T-helper 1 cell treated with Interleukin-12 subunit alpha and Interleukin-12 subunit beta and Interleukin-4 antibody, amounts not matched to agents 30 μg/mL and 1 μg/mL, for 36 hours (primary cell): ENCODE results near the gene OR5K2.

Experiments
- H3K27ac Mint-ChIP-seq: one replicate; pipeline ENCODE4 v1.8.0; 2021; ENCODE audit warnings: mild to moderate bottlenecking, mixed read lengths
- H3K27me3 Mint-ChIP-seq: one replicate; pipeline ENCODE4 v1.8.0; 2021; ENCODE audit warnings: low read depth, mixed read lengths
- H3K36me3 Mint-ChIP-seq: one replicate; pipeline ENCODE4 v1.8.0; 2021; ENCODE audit warnings: low read depth, mixed read lengths
- H3K4me1 Mint-ChIP-seq: one replicate; pipeline ENCODE4 v1.8.0; 2021; ENCODE audit warnings: low read depth, mixed read lengths
- H3K4me3 Mint-ChIP-seq: one replicate; pipeline ENCODE4 v1.8.0; 2021; ENCODE audit warnings: mild to moderate bottlenecking, moderate library complexity, mixed read lengths
- H3K9me3 Mint-ChIP-seq: one replicate; pipeline ENCODE4 v1.8.0; 2021; ENCODE audit warnings: mixed read lengths

Gene OR5K2

DNA sequence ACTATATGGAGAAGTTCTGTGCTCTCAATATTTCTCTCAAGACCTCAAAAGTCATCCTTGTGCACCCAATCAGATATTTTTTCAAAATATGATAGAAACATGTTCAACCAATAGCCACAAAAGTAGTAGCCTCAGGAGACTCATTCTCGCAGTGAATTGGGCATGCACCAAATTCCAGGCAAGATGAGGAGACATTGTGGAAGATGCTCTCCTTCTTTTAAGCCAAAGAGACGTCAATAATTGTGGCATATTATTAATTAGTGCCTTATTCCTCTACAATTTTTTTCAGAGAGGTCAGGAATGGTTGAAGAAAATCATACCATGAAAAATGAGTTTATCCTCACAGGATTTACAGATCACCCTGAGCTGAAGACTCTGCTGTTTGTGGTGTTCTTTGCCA lies at the start of gene OR5K2:
OR5K2 (plus strand) TSS at position 301 of the 400 bp plus-strand sequence; CDS start at position 301, 0 bp downstream.
- no peak within 1 kb of the TSS for H3K27ac Mint-ChIP-seq
- peaks cover 6% of the 10 kb centered on the region for H3K36me3 Mint-ChIP-seq
- no peaks in the 10 kb centered on the region for H3K9me3 Mint-ChIP-seq
- H3K4me3 Mint-ChIP-seq = no peak within 1 kb of the TSS
- no peaks in the 10 kb centered on the region for H3K4me1 Mint-ChIP-seq
- H3K27me3 Mint-ChIP-seq = peaks cover 22% of the 10 kb centered on the region

- H3K4me1 Mint-ChIP-seq = peaks cover 8% of the 10 kb centered on the region
- H3K36me3 Mint-ChIP-seq = peaks cover 1% of the 10 kb centered on the region
- no peak overlapping the region for H3K4me3 Mint-ChIP-seq
- no peak overlapping the region for H3K27ac Mint-ChIP-seq
- H3K9me3 Mint-ChIP-seq = no peaks in the 10 kb centered on the region
- H3K27me3 Mint-ChIP-seq = peaks cover 18% of the 10 kb centered on the region
Measured at GRCh38 chr3:98449606-98450193, 47.8 kb upstream of the OR5K2 start.

- Mint-ChIP-seq H3K4me1 (peaks cover 8% of the 10 kb centered on the region), H3K36me3 (peaks cover 1% of the 10 kb centered on the region), H3K4me3 (no peak overlapping the region), H3K27ac (no peak overlapping the region), H3K27me3 (peaks cover 17% of the 10 kb centered on the region), H3K9me3 (no peaks in the 10 kb centered on the region)
Measured at GRCh38 chr3:98450372-98450771, 47.1 kb upstream of the OR5K2 start.

DNA sequence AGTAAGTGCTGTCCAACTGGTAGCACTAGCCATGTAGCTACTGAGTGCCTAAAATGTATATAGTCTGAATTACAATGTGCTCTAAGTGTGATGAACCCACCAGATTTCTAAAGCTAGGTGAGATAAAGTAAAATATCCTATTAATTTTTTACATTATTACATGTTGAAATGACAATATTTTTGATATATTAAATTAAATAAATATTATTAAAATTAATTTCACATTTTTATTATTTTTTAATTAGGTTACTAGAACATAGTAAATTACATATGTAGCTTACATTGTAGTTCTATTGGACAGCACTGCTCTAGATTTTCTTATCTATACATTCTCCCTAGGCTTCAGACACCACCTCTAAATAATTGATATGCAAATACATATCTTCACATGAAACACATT lies 43.7 kb upstream of the OR5K2 start:
- Mint-ChIP-seq H3K27me3 (peaks cover 14% of the 10 kb centered on the region), H3K4me1 (peaks cover 3% of the 10 kb centered on the region), H3K9me3 (peaks cover 2% of the 10 kb centered on the region), H3K27ac (no peak overlapping the region), H3K36me3 (peaks cover under 1% of the 10 kb centered on the region), H3K4me3 (no peak overlapping the region)

DNA sequence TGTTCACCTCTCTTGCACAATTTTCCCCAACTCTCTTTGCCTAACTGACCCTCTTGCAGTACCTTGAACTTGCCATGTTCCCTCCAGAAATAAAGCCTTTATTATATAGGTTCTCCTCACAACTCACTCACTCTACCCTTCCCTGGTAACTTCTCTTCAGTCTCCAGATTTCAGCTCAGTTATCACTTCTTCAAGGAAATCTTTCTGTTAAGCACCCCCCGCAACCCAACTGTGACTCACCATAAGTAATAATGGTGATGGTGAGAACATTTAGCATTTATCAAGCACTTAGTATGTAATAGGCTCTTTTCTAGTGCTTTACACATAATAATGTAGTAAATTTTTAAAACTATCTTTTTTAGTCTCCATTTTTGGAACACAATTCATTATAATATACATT lies 42.6 kb upstream of the OR5K2 start:
- Mint-ChIP-seq H3K9me3 (peaks cover 5% of the 10 kb centered on the region), H3K27ac (no peak overlapping the region), H3K36me3 (peaks cover 1% of the 10 kb centered on the region), H3K4me3 (no peak overlapping the region), H3K4me1 (no peaks in the 10 kb centered on the region), H3K27me3 (peaks cover 14% of the 10 kb centered on the region)

DNA sequence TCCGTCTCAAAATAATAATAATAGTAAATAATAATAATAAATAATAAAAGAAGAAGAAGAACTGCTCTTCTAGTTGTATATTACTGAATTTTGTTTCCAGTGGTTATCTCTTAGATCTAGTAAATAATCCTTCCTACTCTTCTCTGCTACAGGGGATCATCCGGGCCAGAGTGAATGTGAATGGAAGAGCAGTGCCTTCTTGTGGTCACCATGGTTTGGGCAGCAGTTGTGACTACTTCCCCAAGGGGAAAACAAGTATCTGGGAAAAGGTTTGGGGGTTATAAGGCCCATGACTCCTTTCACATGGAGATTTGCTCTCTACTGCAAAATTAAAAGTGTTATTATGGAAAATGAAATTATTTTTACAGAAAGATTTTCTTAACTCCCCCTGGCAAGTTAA lies 39.9 kb upstream of the OR5K2 start:
- H3K27me3 Mint-ChIP-seq = peaks cover 19% of the 10 kb centered on the region
- no peak overlapping the region for H3K4me3 Mint-ChIP-seq
- H3K36me3 Mint-ChIP-seq = peaks cover 1% of the 10 kb centered on the region

DNA sequence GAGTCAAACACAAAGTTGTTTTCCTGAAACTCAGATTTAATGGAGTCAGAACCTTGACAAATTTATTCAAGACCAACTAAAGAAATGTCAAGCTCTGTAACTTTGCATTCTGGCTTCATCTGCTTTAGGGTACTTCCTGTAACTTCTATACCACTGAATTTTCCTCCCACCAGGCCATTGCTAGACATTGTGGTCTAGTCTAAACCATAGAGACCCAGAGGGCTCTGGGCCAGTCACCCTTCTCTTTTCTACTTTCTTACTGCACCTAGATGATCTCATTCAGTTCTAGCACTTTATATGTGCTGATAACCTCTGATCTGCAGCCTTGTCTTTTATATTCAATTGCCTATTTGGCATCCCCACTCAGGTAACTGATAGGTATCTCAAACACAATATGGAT lies 37.3 kb upstream of the OR5K2 start:
- Mint-ChIP-seq H3K9me3 (peaks cover 5% of the 10 kb centered on the region), H3K36me3 (peaks cover 1% of the 10 kb centered on the region), H3K27ac (no peak overlapping the region), H3K4me3 (no peak overlapping the region), H3K4me1 (no peaks in the 10 kb centered on the region), H3K27me3 (peaks cover 14% of the 10 kb centered on the region)

More for the DNA sequence above, 39.9 kb upstream of the OR5K2 start:
- H3K27ac Mint-ChIP-seq = no peak overlapping the region
- H3K4me1 Mint-ChIP-seq = no peaks in the 10 kb centered on the region
- peaks cover 5% of the 10 kb centered on the region for H3K9me3 Mint-ChIP-seq

- H3K27me3 Mint-ChIP-seq = peaks cover 11% of the 10 kb centered on the region
- H3K4me3 Mint-ChIP-seq = no peak within 1 kb of the TSS
- H3K4me1 Mint-ChIP-seq = no peaks in the 10 kb centered on the region
- peaks cover 1% of the 10 kb centered on the region for H3K36me3 Mint-ChIP-seq
- H3K27ac Mint-ChIP-seq = no peak within 1 kb of the TSS
- H3K9me3 Mint-ChIP-seq = peaks cover 7% of the 10 kb centered on the region
Measured at GRCh38 chr3:98462901-98463300, 34.6 kb upstream of the OR5K2 start, which contains the start of gene OR5K1. Gene OR5K1, plus strand, starts transcription at chr3:98463201. Its CDS starts 6,376 bp downstream, at chr3:98469577.

- H3K4me3 Mint-ChIP-seq = no peak overlapping the region
- H3K9me3 Mint-ChIP-seq = peaks cover 48% of the 10 kb centered on the region
- peaks cover 6% of the 10 kb centered on the region for H3K36me3 Mint-ChIP-seq
- peaks cover 24% of the 10 kb centered on the region for H3K27me3 Mint-ChIP-seq
- H3K27ac Mint-ChIP-seq = no peak overlapping the region
- peaks cover 4% of the 10 kb centered on the region for H3K4me1 Mint-ChIP-seq
Measured at GRCh38 chr3:98482717-98483482, 14.6 kb upstream of the OR5K2 start.

- Mint-ChIP-seq H3K36me3 (peaks cover 7% of the 10 kb centered on the region), H3K27ac (no peak overlapping the region), H3K9me3 (peaks cover 53% of the 10 kb centered on the region), H3K4me1 (peaks cover 4% of the 10 kb centered on the region), H3K27me3 (peaks cover 30% of the 10 kb centered on the region), H3K4me3 (no peak overlapping the region)
Measured at GRCh38 chr3:98483626-98484025, 13.9 kb upstream of the OR5K2 start.

DNA sequence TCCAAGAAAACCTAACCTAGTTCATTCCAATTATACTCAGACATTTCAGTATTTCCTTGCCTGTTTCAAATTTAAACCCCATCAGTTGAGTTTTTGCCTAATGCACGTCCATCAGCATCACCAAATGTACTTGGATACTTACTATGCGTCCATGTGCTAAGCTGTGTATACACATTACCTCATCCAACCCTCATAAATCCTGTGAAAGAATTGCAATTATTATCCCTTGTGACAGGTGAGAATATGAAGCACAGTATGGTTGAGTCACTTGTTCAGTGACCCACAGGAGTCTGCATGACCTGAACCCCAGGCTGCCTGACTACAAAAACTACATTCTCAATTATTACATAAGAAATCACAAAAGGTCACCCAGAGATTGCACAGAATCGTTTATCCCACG lies 2.5 kb downstream of the OR5K2 start:
- Mint-ChIP-seq H3K9me3 (no peaks in the 10 kb centered on the region), H3K4me3 (no peak overlapping the region), H3K27me3 (peaks cover under 1% of the 10 kb centered on the region), H3K27ac (no peak overlapping the region), H3K4me1 (peaks cover 3% of the 10 kb centered on the region), H3K36me3 (peaks cover 18% of the 10 kb centered on the region)

- Mint-ChIP-seq H3K4me3 (no peak overlapping the region), H3K4me1 (peaks cover 3% of the 10 kb centered on the region), H3K27ac (no peak overlapping the region), H3K9me3 (no peaks in the 10 kb centered on the region), H3K27me3 (no peaks in the 10 kb centered on the region), H3K36me3 (peaks cover 21% of the 10 kb centered on the region)
Measured at GRCh38 chr3:98501270-98501669, 3.8 kb downstream of the OR5K2 start.

DNA sequence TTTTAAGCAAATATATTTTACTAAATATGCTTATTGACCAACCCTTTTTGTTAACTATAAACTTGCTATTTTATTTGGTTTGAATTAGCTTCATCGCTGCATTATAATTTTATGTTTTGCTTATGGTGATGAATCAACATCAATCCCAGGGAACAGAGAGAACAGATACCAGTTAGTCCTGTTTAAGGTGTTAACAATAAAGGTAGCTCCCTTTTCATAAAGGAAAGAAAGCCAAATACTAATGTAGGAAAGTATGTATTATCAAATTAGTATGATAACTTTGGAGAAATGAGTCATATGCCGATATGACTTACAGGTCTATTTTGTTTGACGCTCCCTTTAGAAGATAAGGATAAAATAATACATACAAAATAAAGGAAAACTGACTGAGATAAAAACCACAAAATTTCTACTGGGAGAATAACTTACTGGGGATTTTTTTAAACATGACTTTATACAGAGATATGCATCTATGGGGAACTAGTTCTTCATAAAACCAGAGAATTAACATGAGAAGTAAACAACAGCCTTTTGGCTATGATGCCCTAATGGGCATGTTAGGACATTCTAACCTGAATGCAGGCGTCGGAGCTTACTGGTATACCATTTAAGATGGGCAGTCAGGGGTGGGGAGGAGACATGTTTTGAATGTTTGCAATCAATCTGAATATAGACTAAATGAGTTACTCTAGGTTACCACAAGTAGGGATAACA lies 4.5 kb downstream of the OR5K2 start:
- Mint-ChIP-seq H3K27ac (no peak overlapping the region), H3K36me3 (peaks cover 28% of the 10 kb centered on the region), H3K27me3 (no peaks in the 10 kb centered on the region), H3K9me3 (no peaks in the 10 kb centered on the region), H3K4me3 (no peak overlapping the region), H3K4me1 (peaks cover 3% of the 10 kb centered on the region)

GRCh38 chr3:98504539-98504938 lies 7.1 kb downstream of the OR5K2 start:
- H3K36me3 Mint-ChIP-seq = peaks cover 49% of the 10 kb centered on the region
- H3K4me3 Mint-ChIP-seq = no peak overlapping the region
- no peak overlapping the region for H3K27ac Mint-ChIP-seq
- peaks cover 11% of the 10 kb centered on the region for H3K4me1 Mint-ChIP-seq
- H3K9me3 Mint-ChIP-seq = no peaks in the 10 kb centered on the region
- no peaks in the 10 kb centered on the region for H3K27me3 Mint-ChIP-seq

- no peaks in the 10 kb centered on the region for H3K9me3 Mint-ChIP-seq
- no peaks in the 10 kb centered on the region for H3K27me3 Mint-ChIP-seq
- peaks cover 68% of the 10 kb centered on the region for H3K36me3 Mint-ChIP-seq
- H3K4me3 Mint-ChIP-seq = no peak overlapping the region
- no peak overlapping the region for H3K27ac Mint-ChIP-seq
- H3K4me1 Mint-ChIP-seq = peaks cover 25% of the 10 kb centered on the region
Measured at GRCh38 chr3:98508582-98508981, 11.1 kb downstream of the OR5K2 start.
